H1 (cell line): ENCODE measurements around the gene MYO1A. TPM values are rescaled to one million over a fixed set of nuclear protein-coding genes. Genes with fewer than 3 reads are reported as not detected.

ENCODE experiments used
- CTCF ChIA-PET: fragments of 300-600 bp; sonication (Branson Sonifier 250); formaldehyde crosslinking; loops from one replicate; lab custom pipeline; 2021; ENCODE audit not compliant: partially characterized antibody; lab: Charles Lee
- POLR2A ChIA-PET: fragments of 300-600 bp; sonication (Branson Sonifier 250); formaldehyde crosslinking; loops from one replicate; lab custom pipeline; 2021; ENCODE audit warnings: inconsistent platforms; ENCODE audit not compliant: partially characterized antibody; lab: Charles Lee
- DNase-seq, 2 experiments: peaks; one replicate each; pipeline versions ENCODE4 v3.0.0 to v3.0.0-alpha.2; 2010 to 2022; ENCODE audit warnings: low spot score in 2 of 2, low read depth in 1 of 2, mixed read lengths in 1 of 2
- FAIRE-seq: peaks from 2 replicates; lab custom pipeline; 2011; peaks lifted over from hg19 to GRCh38; lab: Jason Lieb, UNC
- H2AFZ ChIP-seq: 2 replicates; pipeline ENCODE4 v1.8.1; 2012; ENCODE audit warnings: low read length, inconsistent platforms
- H2AK5ac ChIP-seq: 2 replicates; pipeline ENCODE4 v1.6.1; 2013; ENCODE audit warnings: low read depth, low read length
- H2BK120ac ChIP-seq: replicated peaks from 2 replicates; pipeline ENCODE3; 2013; ENCODE audit warnings: low read depth, low read length, inconsistent platforms
- H2BK12ac ChIP-seq: 2 replicates; pipeline ENCODE4 v1.6.1; 2013; ENCODE audit warnings: low read depth, low read length
- H2BK15ac ChIP-seq: 2 replicates; pipeline ENCODE4 v1.6.1; 2013; ENCODE audit warnings: low read length
- H2BK20ac ChIP-seq: 2 replicates; pipeline ENCODE4 v1.6.1; 2013; ENCODE audit warnings: low read length
- H2BK5ac ChIP-seq: 2 replicates; pipeline ENCODE4 v1.6.1; 2013; ENCODE audit warnings: low read depth, low read length
- H3K14ac ChIP-seq: 2 replicates; pipeline ENCODE4 v1.6.1; 2013; ENCODE audit warnings: inconsistent platforms; ENCODE audit not compliant: insufficient read length
- H3K18ac ChIP-seq: 2 replicates; pipeline ENCODE4 v1.6.1; 2013; ENCODE audit warnings: low read length; ENCODE audit errors: extremely low read depth
- H3K23ac ChIP-seq: 2 replicates; pipeline ENCODE4 v1.6.1; 2013; ENCODE audit warnings: inconsistent platforms; ENCODE audit not compliant: insufficient read length
- H3K23me2 ChIP-seq: 2 replicates; pipeline ENCODE4 v1.6.1; 2013; ENCODE audit warnings: low read depth, low read length
- H3K27ac ChIP-seq: 2 replicates; pipeline ENCODE4 v1.6.1; 2011; ENCODE audit warnings: low read depth, low read length, inconsistent platforms
- H3K27me3 ChIP-seq, 4 experiments: replicated peaks in 1 of 4; 1 replicate in 1 of 4; 2 replicates in 3 of 4; pipeline versions ENCODE4 v1.6.1 to v1.8.1; 2011 to 2013; ENCODE audit warnings: low read length in 3 of 4, mild to moderate bottlenecking in 3 of 4, inconsistent platforms in 2 of 4, mixed read lengths in 2 of 4, moderate library complexity in 1 of 4; ENCODE audit not compliant: control insufficient read depth in 3 of 4, insufficient read depth in 3 of 4; ENCODE audit errors: extremely low read depth in 1 of 4
- H3K36me3 ChIP-seq, 4 experiments: 2 replicates each; pipeline versions ENCODE4 v1.6.1 to v1.8.1; 2011 to 2013; ENCODE audit warnings: mild to moderate bottlenecking in 4 of 4, low read length in 3 of 4, moderate library complexity in 2 of 4, control low read depth in 1 of 4, inconsistent platforms in 1 of 4; ENCODE audit not compliant: insufficient read depth in 4 of 4, control insufficient read depth in 2 of 4
- H3K4ac ChIP-seq: replicated peaks from 2 replicates; pipeline ENCODE3; 2013; ENCODE audit warnings: low read length, low read depth, mixed read lengths, inconsistent platforms; ENCODE audit not compliant: insufficient read length
- H3K4me1 ChIP-seq, 4 experiments: replicated peaks in 1 of 4; 1 replicate in 1 of 4; 2 replicates in 3 of 4; pipeline versions ENCODE4 v1.6.1 to v1.8.1; 2011 to 2013; ENCODE audit warnings: low read length in 3 of 4, inconsistent platforms in 2 of 4, mixed read lengths in 1 of 4; ENCODE audit not compliant: insufficient read depth in 4 of 4, control insufficient read depth in 3 of 4
- H3K4me2 ChIP-seq, 2 experiments: 2 replicates each; pipeline versions ENCODE4 v1.6.1 to v1.8.1; 2011 to 2013; ENCODE audit warnings: low read depth in 2 of 2, low read length in 2 of 2, control low read depth in 1 of 2, inconsistent platforms in 1 of 2, mild to moderate bottlenecking in 1 of 2; ENCODE audit not compliant: insufficient read depth in 1 of 2
- H3K4me3 ChIP-seq, 4 experiments: fragments of 200-600, 300-600 bp in 1 of 4; sonication (generic), shearing (Covaris generic), sonication (Bioruptor Twin) in 1 of 4; 2 replicates each; pipeline versions ENCODE4 v1.5.1 to v1.8.1; 2011 to 2016; ENCODE audit warnings: low read length in 4 of 4, low read depth in 3 of 4, control low read depth in 2 of 4, inconsistent platforms in 2 of 4, mild to moderate bottlenecking in 2 of 4, mixed read lengths in 1 of 4, moderate library complexity in 1 of 4; ENCODE audit not compliant: insufficient read depth in 2 of 4; ENCODE audit errors: extremely low read depth in 1 of 4
- H3K56ac ChIP-seq: replicated peaks from 2 replicates; pipeline ENCODE3; 2013; ENCODE audit warnings: low read depth, mild to moderate bottlenecking, mixed read lengths, low read length, inconsistent platforms; ENCODE audit not compliant: insufficient read length
- H3K79me1 ChIP-seq: 2 replicates; pipeline ENCODE4 v1.6.1; 2013; ENCODE audit warnings: low read depth, low read length, control low read depth
- H3K79me2 ChIP-seq, 2 experiments: 2 replicates each; pipeline versions ENCODE4 v1.6.1 to v1.8.1; 2012 to 2013; ENCODE audit warnings: low read length in 2 of 2, mild to moderate bottlenecking in 2 of 2, inconsistent platforms in 1 of 2; ENCODE audit not compliant: insufficient read depth in 2 of 2, control insufficient read depth in 1 of 2
- H3K9ac ChIP-seq, 4 experiments: replicated peaks in 1 of 4; 1 replicate in 1 of 4; 2 replicates in 3 of 4; pipeline versions ENCODE4 v1.6.1 to v1.8.1; 2011 to 2013; ENCODE audit warnings: low read depth in 3 of 4, low read length in 3 of 4, control low read depth in 2 of 4, mild to moderate bottlenecking in 2 of 4, moderate library complexity in 2 of 4, inconsistent platforms in 1 of 4; ENCODE audit errors: extremely low read depth in 1 of 4
- H3K9me3 ChIP-seq, 2 experiments: 2 replicates each; pipeline versions ENCODE4 v1.6.1 to v1.8.1; 2012 to 2013; ENCODE audit warnings: mild to moderate bottlenecking in 2 of 2, moderate library complexity in 2 of 2, control low read depth in 1 of 2, inconsistent platforms in 1 of 2, low read depth in 1 of 2, low read length in 1 of 2, mixed read lengths in 1 of 2; ENCODE audit not compliant: insufficient read depth in 2 of 2
- H4K20me1 ChIP-seq, 2 experiments: replicated peaks in 1 of 2; 2 replicates each; pipeline versions ENCODE3 to v1.8.1; 2011 to 2013; ENCODE audit warnings: inconsistent platforms in 2 of 2, low read length in 2 of 2, mild to moderate bottlenecking in 1 of 2; ENCODE audit not compliant: insufficient read depth in 2 of 2, control insufficient read depth in 1 of 2
- H4K5ac ChIP-seq: 2 replicates; pipeline ENCODE4 v1.6.1; 2013; ENCODE audit warnings: low read length, low read depth, mixed read lengths, inconsistent platforms; ENCODE audit not compliant: insufficient read length
- H4K8ac ChIP-seq: 2 replicates; pipeline ENCODE4 v1.8.0; 2013; ENCODE audit warnings: mild to moderate bottlenecking, moderate library complexity, low read length, inconsistent platforms; ENCODE audit not compliant: insufficient read depth; ENCODE audit errors: extremely low read depth
- H4K91ac ChIP-seq: replicated peaks from 2 replicates; pipeline ENCODE3; 2013; ENCODE audit warnings: low read length, mixed read lengths, inconsistent platforms; ENCODE audit not compliant: insufficient read length
- CHD1 ChIP-seq: IDR thresholded peaks from 2 replicates; pipeline ENCODE4 v1.6.1; 2012; ENCODE audit warnings: low read depth, low read length, improper control_type of control experiment
- CREB1 ChIP-seq: IDR thresholded peaks from 2 replicates; pipeline ENCODE4 v1.6.1; 2012; ENCODE audit warnings: inconsistent platforms
- FOSL1 ChIP-seq: IDR thresholded peaks from 2 replicates; pipeline ENCODE4 v1.6.1; 2011; ENCODE audit warnings: mild to moderate bottlenecking, low read depth, low read length, moderate library complexity; ENCODE audit not compliant: insufficient read depth
- GABPA ChIP-seq: IDR thresholded peaks from 2 replicates; pipeline ENCODE4 v1.6.1; 2011; ENCODE audit warnings: mild to moderate bottlenecking, low read length, moderate library complexity, borderline replicate concordance; ENCODE audit not compliant: insufficient read depth
- JUND ChIP-seq: IDR thresholded peaks from 2 replicates; pipeline ENCODE4 v1.6.1; 2011; ENCODE audit warnings: mild to moderate bottlenecking, improper control_type of control experiment, low read length
- KDM4A ChIP-seq: IDR thresholded peaks from one replicate; pipeline ENCODE4 v1.7.1; 2012; ENCODE audit warnings: low read depth, mild to moderate bottlenecking, moderate library complexity, low read length, inconsistent platforms; ENCODE audit not compliant: severe bottlenecking
- NANOG ChIP-seq: IDR thresholded peaks from 2 replicates; pipeline ENCODE4 v1.6.1; 2011; ENCODE audit warnings: low read length, low read depth, mild to moderate bottlenecking, inconsistent platforms; ENCODE audit not compliant: insufficient read depth, poor library complexity, severe bottlenecking
- NRF1 ChIP-seq: IDR thresholded peaks from 2 replicates; pipeline ENCODE4 v1.6.1; 2011; ENCODE audit warnings: mild to moderate bottlenecking, low read depth, low read length, improper control_type of control experiment
- SP2 ChIP-seq: IDR thresholded peaks from 2 replicates; pipeline ENCODE4 v1.6.1; 2012; ENCODE audit warnings: mild to moderate bottlenecking, low read length, inconsistent platforms
- SRF ChIP-seq: IDR thresholded peaks from 2 replicates; pipeline ENCODE4 v1.6.1; 2011; ENCODE audit warnings: mild to moderate bottlenecking, low read depth, low read length, moderate library complexity
- SUZ12 ChIP-seq: fragments of 200-600 bp; sonication (generic); IDR thresholded peaks from 2 replicates; pipeline ENCODE4 v1.6.1; 2012; ENCODE audit warnings: mild to moderate bottlenecking, inconsistent platforms, low read length, moderate library complexity, mixed read lengths
- TBP ChIP-seq: IDR thresholded peaks from 2 replicates; pipeline ENCODE4 v1.6.1; 2011; ENCODE audit warnings: low read depth, low read length, improper control_type of control experiment
- YY1 ChIP-seq: IDR thresholded peaks from 2 replicates; pipeline ENCODE4 v1.6.1; 2011; ENCODE audit warnings: low read depth, mild to moderate bottlenecking, low read length
- WGBS, 2 experiments: shearing (Covaris generic) in 1 of 2; methylation state at CpG; one replicate each; pipeline versions ENCODE4 v1.1.6 to v1.1.7; 2013 to 2015; ENCODE audit warnings: low lambda C conversion rate in 2 of 2, mixed read lengths in 2 of 2, inconsistent platforms in 1 of 2, low coverage in 1 of 2, missing lambda C conversion rate in 1 of 2; ENCODE audit not compliant: insufficient replicate concordance in 2 of 2, insufficient coverage in 1 of 2, insufficient read length in 1 of 2; ENCODE audit errors: extremely low coverage in 1 of 2, missing lambda C conversion rate in 1 of 2; 5-methylcytosine and 5-hydroxymethylcytosine counted together
- polyA plus RNA-seq, 7 experiments: library from polyadenylated mRNA; depleted of rRNA in 3 of 7; stranded (reverse) in 5 of 7; unstranded in 2 of 7; fragments of >200 nt in 5 of 7; fragments of 200-250 nt in 2 of 7; gene quantifications; 1 replicate in 5 of 7; 2 replicates in 1 of 7; 4 replicates in 1 of 7; pipeline versions ENCODE4 v1.2.1 to v1.2.3, GENCODE V29; 2011 to 2013; ENCODE audit warnings: missing spikeins in 2 of 7, mixed read lengths in 2 of 7
- total RNA-seq: library from RNA; stranded (reverse); fragmentation: NEBNext Ultra II Directional; extraction: Animal tissue kit (Norgen Biotek cat#: 25700); gene quantifications from 2 replicates; pipeline ENCODE4 v1.2.1, GENCODE V29; 2021
- TF ChIP-seq, protein P1 (sequence below): IDR thresholded peaks from 2 replicates; pipeline ENCODE4 v1.6.1; 2011; ENCODE audit warnings: low read depth, mild to moderate bottlenecking, low read length; ENCODE audit not compliant: insufficient read depth

MYO1A gene
- total and polyA plus RNA-seq, 2 of the 8 experiments (the other 6 are each of a cell fraction or from before 2014, with no cell fraction given) = 0.54 to 0.77 TPM

DNA sequence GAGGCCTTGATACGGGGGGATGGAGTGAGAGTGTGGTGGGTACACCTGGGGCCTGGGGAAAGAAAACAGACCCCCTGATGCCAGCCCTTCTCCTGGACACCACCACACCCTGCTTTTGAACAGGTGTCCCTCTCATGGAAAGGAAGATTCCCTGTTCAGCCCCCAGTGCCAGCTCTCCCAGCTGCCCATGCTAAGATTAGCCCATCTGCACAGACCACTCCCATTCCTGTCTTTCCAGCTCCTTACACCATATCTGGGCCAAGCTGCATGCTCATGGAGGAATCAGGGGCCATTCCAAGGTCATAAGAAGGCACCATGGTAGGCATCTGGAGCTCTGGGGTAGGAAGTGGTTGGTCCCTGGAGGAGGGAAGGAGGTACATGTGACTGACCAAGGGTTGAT lies 48.6 kb upstream of the MYO1A start:
- Histone ChIP-seq H4K20me1 (peaks cover 0 to 2% of the 10 kb centered on the region in 2 experiments), H3K9me3 (no peaks in the 10 kb centered on the region), H3K14ac (no peak overlapping the region), H3K27me3 (no peaks in the 10 kb centered on the region), H2BK12ac (no peak overlapping the region), H2BK5ac (no peak overlapping the region), H3K56ac (no peak overlapping the region), H3K4me1 (peaks cover 0 to 13% (median 11%) of the 10 kb centered on the region in 4 experiments; a peak in 6 of 7 replicates), H4K91ac (no peak overlapping the region), H2BK120ac (no peak overlapping the region), H3K9ac (no peak overlapping the region), H2BK20ac (no peak overlapping the region), H2AFZ (no peak overlapping the region), H3K4me2 (no peak overlapping the region), H3K27ac (no peak overlapping the region), H3K23ac (no peak overlapping the region), H3K79me2 (no peaks in the 10 kb centered on the region; a peak in 1 of 4 replicates), H3K18ac (no peak overlapping the region), H2AK5ac (no peak overlapping the region), H3K79me1 (no peaks in the 10 kb centered on the region; the same call in 1 of the 2 replicates), H3K23me2 (no peaks in the 10 kb centered on the region), H3K4ac (no peak overlapping the region), H3K4me3 (no peak overlapping the region), H4K8ac (no peak overlapping the region), H4K5ac (no peak overlapping the region), H3K36me3 (peaks cover 0 to 15% (median 7%) of the 10 kb centered on the region in 4 experiments; a peak in 6 of 8 replicates), H2BK15ac (no peak overlapping the region)
- ChIA-PET CTCF (interaction anchor here (0.9 to 15.7 kb wide), 12 partner anchors 6 to 77 kb away, joined by 3 to 325 read pairs (median 6); partner anchors contain the start of genes NAB2 and STAT6), POLR2A (interaction anchor here (0.6 to 16.5 kb wide), 7 partner anchors 9 to 48 kb away, joined by 3 to 352 read pairs (median 4); partner anchors contain the start of genes NAB2, NEMP1 and STAT6)
- no peak for DNase-seq
- FAIRE-seq = no peak
- WGBS, 2 experiments = 83% methylated on average over 1 of the region's 1 CpG; no CpG with 5 or more reads in 1 of the 2 experiments
- no peak for TF ChIP-seq KDM4A
- TF ChIP-seq NANOG = no peak
- TF ChIP-seq, protein P1, sequence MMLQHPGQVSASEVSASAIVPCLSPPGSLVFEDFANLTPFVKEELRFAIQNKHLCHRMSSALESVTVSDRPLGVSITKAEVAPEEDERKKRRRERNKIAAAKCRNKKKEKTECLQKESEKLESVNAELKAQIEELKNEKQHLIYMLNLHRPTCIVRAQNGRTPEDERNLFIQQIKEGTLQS = no peak
- no peak for TF ChIP-seq YY1
- no peak for TF ChIP-seq SRF
- no peak for TF ChIP-seq NRF1
- TF ChIP-seq CREB1 = no peak
- TF ChIP-seq CHD1 = no peak
- no peak for TF ChIP-seq GABPA
- TF ChIP-seq SP2 = no peak
- no peak for TF ChIP-seq JUND
- no peak for TF ChIP-seq SUZ12
- no peak for TF ChIP-seq FOSL1
- no peak for TF ChIP-seq TBP
